Measurements from ENCODE around the gene DCP1B.
"Not testable (repeated sequence)": the region's sequence is repeated elsewhere in the genome, so short reads cannot be mapped to it uniquely, and the experiment has no call there.

DCP1B gene

DNA sequence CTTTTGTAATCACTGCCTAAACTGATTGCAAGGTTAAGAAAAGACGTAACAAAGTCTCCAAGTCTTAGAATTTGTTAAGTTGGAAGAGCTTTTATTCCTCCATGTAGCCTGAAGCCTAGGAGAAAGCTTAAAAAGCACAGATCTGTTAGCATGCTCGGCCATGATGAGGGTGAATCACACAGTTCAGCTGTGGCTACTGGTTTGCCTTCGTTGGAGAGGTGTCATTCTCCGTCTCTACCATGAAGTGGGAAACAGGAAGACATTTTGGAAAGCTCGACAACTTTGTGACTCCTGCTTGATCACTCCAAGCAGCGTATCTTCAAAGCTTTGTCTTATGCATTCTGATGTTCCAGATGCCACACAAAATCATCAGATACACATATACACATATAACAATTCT is 27.1 kb downstream of the DCP1B start:
- no peak for DNase-seq (ENCODE audit: low read depth)

DNA sequence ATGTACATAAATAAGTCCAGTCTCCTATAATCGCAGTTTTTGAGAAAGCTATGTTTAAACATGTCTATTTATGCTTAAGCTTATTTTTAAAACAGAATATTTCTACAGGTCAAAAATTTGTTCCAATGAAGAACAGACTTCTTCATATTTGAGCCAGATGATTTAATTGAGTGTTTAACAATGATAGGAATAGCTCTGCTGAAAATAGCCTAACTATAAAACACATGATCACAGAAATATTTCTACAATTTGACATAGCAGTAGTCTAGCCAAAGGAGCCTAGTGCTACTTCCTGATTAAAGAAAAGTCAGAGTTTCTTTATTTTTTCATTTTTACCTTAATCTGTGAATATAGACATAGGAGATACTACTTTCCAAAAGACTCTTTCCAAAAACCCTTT is 29.4 kb downstream of the DCP1B start:
- DNase-seq (ENCODE audit: low read depth) = no peak

DNA sequence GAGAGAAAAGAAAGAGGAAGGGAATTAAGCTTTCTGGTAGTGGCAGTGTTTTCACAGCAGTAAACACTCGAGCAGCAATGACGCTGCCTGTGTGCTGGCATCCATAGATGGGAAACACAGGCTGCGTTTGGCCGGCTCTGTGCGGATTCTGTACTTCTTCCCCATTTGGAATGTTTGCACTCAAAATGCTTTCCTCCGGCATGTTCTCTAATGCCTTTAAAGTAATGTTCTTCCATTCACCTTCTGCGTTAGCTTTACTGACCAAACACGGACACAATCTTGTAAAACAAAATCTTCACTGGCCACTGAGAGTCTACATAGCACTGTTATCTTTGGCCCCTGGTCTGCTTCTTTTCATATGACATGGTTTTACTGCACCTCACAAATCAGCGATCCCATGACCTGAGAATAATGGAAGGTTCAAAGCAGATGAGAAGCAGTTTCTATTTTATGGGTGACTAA is 31.4 kb downstream of the DCP1B start:
- no peak for DNase-seq (ENCODE audit: low read depth)

DNA sequence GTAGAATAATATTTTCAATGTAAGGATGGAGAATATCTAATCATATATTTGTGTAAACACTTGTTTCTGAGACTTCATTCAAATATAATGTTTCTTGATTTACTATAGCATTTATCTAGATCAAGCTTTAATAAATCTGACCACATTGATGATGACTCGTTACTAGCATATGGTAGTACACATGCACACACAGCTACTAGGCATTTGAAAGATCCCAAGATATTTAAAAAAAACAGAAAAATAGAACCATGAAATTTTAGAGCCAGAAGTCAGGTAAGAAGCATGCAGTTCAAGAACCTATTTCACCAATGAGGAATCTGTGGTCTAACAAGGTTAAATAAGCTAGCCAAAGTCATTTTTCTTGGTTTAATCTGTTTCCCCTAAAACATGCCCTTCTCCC is 32.0 kb downstream of the DCP1B start:
- no peak for DNase-seq (ENCODE audit: low read depth)

DNA sequence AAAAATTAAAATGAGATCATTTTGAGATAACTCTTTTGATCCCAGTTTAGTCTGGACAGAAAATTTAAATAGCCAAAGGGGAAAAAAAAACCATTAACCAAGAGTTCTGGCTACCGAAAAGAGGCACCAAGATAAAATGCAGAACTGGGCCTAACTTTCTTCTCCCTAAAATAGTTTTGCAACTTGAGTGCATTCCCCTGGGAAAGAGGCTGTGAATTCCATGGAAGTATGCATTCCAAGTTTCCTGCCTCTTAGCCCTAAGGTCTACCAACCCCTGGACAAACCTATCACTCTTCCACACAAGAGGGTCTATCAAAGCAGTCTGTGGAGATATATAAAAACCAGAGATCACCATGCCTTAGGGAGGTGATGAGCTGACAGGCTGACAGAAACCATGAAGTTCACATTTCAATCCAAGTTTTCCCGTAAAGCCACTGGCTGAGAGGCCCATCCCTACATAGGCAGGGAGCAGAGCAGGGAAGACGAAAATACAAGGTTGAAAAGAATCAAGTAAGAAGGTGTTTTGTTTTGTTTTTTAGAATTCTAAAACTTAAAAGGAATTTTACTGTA is 33.8 kb downstream of the DCP1B start:
- DNase-seq (ENCODE audit: low read depth) = no peak

DNA sequence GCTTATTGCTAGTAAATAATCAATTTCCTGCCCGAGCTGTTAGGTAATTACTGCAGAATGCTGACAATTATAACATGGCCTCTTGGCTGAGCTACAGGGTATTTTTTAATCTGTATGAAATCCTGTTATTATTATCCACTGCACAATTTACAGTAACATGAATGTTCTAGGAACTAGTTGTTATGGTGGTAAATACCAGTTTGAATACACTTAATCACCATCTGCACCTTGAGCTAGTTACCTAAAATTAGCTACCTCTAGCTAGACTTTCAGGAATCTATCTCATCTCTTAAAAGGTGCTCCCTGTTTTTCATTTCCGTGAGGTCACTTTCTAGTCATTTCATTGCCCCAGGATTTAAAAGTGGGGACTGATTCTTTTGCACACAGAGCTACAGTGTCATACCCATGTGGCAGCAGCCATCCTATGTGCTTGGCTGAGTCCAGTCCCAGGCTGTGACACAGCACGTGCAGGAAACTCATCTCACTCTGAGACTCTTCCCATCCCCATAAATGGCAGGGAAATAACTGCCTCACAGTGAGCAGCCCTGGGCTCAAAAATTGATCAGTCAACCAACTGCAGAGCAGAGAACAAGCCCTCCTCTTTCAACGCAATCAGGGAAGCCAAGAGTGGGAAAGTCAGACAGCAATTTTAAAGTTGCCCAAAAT is 37.6 kb downstream of the DCP1B start:
- no peak for DNase-seq (ENCODE audit: low read depth)

DNA sequence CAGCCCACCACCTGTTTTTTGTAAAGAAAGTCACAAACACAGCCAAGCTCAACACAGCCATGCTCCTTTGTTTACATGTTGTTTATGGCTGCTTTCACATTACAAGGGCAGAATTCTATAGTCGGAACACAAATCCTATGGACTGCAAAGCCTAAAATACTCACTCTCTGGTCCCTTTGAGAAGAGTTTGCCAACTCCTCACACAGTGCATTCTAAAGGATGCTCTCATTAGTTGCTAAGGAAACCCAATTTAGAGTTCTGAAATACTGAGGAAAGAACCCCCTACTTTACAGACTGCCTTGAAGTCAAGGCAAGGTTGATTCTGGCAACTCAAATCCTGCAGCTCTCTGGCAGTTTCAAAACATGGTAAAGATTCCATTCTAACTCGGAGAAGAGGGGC is 38.3 kb downstream of the DCP1B start:
- no peak for DNase-seq (ENCODE audit: low read depth)

DNA sequence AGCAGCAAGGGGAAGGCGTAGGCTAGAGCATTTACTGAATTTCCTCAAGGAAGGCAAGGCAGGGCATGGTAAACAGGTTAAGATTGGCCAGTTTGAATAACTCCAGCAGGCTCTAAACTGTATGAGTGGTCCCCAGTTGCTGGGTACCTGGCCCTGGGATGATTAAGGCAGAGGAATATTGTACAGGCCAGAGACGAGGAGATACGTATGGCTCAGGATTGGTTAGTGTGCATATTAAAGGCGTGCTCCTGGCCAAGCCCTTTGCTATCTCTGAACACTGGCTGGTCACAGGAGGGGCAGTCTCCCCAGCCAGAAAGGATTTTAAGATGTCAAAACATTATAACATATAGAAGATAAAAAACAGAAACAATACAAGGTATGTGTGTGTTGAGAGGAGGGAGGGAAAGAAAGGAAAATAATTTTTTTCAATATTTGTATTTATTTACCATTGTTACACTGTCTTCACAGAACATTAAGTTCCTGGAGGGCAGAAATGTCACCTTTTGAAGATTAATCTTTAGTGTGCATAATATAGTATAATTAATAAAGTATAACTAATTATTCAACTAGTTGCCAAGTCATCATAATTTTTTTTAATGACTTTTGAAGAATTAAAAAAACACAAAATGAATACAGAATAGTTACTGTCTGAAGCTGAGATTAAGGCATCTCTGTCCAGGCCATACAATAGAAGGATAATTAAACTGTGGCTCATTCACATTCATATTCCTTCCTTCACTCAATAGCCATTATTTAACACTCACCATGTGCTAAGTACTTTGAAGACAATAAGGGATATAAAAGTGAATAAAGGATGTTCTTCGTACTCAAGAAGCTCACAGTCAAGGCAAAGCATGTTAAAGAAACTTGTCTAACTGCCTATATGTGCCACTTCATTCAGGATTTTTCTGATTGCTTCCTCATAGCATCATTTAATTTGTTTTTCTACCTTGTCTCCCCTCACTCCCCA is 41.9 kb downstream of the DCP1B start:
- no peak for DNase-seq (ENCODE audit: low read depth)

DNA sequence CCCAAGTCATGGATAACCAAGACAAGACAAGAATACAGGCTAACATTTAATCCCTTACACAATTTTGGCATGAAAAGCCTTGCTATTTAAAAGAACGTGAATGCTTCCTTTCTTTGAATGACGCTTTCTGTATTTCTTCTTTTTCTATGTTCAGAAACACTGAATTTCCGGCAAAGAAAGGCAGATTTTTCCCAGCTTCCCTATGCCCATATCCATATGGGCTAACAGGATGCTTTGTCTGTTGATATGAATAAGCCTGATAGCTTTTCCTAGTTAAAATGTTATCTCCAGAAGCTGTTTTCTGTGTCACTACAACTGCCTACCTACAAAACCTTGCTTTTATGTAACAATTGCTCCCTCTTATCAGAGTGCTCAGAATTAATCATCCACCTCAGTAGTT is 47.5 kb downstream of the DCP1B start:
- DNase-seq (ENCODE audit: low read depth) = no peak

DNA sequence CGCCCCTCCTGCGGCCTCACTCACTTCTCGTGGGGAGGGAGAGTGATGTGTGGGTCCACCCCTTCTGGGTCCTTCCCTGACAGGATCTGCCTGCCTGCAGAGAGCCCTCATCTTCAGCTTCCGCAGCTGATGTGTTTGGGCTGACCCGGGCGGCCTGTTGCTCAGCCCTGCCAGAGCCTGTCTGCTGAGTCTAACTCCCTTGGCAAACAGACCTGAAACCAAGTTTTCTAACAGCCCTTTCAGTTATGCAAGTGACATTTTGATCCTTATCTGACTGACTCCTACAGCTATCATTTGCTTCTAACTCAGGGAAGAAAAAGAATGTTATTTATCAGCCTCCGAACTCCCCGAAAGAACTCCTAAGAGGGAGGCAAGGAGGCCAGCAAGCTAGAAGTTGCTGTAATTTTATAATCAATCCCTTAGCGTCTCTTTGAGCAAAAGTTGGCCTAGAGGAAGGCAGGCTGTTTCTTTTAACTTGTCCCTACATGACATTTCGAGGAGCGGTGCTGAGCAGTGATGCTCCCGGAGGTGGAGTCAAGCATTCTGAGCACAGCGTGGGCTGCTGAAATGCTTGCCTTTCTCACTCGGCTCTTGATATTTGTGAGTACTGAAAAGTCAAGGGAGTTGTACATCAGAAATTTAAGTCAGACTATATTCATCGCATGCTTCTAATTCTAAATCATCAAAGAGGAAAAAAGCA is 54.3 kb downstream of the DCP1B start:
- DNase-seq (ENCODE audit: low read depth) = no peak

DNA sequence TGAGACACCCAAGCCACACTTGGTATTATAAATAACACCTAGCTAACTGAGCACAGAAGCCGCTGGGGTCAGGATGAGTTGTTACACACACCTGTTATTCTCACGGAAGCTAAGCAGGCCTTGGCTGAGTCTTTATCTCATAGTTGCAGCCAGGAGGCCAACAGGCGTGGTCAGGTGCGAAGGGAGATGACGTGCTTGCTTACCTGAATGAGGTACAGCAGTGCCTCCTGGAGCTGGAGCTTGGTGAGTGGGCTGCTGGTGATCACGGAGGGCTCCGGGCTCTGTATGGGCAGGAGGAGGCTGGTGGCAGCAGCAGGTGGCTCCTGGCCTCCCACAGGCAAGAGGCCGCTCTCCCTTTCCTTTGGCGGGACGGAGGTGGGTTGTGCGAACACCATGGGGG is 55.4 kb downstream of the DCP1B start:
- no peak for DNase-seq (ENCODE audit: low read depth)

DNA sequence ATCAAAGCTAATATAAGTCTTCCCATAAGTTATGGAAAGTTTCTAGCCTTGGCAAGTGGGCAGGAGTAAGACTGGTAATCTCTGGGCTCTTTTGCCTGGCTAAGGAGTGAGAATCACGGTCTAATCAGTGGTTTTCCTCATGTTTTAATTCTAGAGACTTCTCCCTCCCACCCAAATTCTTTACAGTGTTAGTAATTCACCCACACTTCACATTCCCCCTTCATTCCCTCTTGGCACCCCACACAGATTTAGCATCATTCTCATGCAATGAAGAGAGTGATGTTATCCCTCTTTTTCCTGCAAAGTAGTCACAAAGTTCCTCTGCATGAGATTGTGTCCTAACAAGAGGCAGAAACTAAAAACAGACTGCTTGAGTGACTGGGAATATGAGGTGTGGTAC is 57.2 kb downstream of the DCP1B start:
- DNase-seq (ENCODE audit: low read depth) = peak; percentile 55

DNA sequence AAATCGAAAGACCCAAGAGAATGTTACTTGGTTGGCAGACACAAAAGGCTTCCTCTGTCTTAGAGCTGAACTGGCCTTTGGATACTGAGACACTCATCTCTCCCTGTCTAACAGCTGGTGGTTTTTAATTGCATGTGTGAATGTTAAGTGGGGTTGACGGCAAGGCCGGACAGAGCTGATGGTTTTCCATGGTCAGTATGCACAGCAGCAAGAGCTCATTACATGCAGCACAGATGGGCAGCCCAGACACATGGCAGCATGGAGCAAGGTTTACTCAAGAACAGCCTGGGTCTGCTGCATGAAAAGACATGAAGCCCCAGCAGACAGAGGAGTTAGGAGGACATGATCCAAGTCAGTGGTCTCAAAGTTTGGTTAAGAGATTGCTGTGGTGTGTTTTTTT is 58.0 kb downstream of the DCP1B start:
- DNase-seq (ENCODE audit: low read depth) = no peak

DNA sequence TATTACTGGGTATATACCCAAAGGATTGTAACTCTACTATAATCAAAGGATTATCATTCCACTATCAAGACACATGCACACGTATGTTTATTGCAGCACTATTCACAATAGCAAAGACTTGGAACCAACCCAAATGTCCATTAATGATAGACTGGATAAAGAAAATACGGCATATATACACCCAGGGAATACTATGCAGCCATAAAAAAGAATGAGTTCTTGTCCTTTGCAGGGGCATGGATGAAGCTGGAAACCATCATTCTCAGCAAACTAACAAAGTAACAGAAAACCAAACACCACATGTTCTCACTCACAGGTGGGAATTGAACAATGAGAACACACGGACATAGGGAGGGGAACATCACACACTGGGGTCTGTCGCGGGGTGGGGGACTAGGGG is 58.8 kb downstream of the DCP1B start:
- DNase-seq (ENCODE audit: low read depth) = not testable (repeated sequence)

DNA sequence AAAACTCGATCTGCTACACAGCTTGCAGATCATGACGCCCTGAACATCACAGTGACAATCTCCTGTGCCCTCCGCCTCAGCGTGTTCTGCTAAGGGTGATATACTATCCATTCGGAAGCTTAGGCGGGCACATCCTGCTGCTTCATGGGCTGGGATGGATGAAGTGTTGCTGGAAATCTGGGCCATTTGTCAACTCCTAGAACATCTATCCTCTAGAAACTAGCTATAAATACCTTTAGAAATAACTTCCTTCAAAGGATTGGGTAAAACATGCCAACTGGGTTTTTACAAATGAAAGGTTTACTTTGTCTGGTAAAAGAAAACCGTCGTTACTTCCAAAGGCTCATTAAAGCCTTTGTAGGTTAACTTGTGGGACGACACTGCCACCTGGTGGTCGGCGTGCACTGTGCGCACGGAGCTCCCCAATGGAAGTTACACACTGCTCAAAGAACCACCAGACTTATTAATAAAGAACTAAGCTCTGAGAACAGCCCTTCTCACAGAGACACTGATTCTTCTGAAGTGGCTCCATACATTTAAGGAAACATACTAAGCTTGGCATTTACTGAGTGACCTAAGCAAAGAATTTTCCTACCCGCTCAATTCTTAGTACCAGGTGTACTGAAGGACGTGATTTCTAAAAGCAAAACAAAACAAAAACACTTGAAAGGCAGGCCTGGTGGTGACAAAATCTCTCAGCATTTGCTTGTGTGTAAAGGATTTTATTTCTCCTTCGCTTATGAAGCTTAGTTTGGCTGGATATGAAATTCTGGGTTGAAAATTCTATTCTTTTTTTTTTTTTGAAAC is 64.3 kb downstream of the DCP1B start:
- DNase-seq (ENCODE audit: low read depth) = no peak

DNA sequence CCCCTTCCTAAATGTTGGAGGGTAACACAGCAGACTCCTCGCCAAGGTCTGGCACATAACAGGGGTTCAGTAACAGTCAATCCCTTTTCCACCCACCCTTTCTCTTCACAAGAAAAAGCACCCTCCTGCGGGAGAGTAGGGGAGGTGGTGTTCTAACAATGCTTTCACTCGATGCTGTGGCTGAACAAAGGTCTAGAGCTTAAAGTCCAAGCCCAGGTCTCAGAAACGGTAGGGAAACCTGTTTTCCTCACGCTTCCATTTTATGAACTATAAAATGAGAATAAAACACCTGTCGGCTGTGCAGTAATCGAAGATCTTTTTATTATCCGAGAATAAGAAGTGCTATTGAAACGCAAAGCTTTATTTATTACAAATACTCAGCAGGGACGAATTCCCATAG is 64.9 kb downstream of the DCP1B start:
- DNase-seq (ENCODE audit: low read depth) = no peak

DNA sequence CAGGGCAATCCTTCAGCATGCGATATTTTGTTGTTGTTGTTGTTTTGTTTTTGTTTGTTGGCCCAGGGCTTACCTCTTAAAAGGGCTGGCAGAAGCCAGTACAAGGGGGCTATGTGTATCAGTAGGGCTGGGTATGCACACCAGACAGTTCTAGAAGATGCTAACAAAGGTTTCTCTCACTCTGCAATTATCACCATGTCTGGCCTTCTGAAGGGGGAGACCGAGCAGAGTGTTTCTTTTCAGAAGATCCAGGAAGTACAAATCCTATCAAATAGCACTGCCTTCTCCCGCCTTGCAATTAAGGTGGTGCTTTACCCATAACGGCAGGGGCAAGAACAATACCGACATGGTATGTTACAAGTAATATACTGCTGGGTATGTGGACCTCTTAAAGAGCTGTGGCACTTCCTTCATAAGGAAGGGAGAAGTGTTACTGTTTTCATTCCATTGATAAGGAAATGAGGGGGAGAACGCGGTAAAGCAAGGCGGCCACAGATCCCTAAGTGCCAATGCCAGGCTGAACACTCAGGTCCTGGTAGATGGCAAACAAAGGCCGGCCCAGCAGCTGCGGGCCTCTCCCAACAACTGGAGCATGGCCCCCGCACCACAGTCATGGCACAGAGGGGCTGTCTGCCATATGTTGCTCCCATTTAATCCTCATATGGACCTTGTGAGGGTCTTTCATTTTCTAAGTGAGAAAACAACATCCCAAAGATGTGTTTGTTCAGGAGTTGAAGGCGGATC is 66.6 kb downstream of the DCP1B start:
- no peak for DNase-seq (ENCODE audit: low read depth)

DNA sequence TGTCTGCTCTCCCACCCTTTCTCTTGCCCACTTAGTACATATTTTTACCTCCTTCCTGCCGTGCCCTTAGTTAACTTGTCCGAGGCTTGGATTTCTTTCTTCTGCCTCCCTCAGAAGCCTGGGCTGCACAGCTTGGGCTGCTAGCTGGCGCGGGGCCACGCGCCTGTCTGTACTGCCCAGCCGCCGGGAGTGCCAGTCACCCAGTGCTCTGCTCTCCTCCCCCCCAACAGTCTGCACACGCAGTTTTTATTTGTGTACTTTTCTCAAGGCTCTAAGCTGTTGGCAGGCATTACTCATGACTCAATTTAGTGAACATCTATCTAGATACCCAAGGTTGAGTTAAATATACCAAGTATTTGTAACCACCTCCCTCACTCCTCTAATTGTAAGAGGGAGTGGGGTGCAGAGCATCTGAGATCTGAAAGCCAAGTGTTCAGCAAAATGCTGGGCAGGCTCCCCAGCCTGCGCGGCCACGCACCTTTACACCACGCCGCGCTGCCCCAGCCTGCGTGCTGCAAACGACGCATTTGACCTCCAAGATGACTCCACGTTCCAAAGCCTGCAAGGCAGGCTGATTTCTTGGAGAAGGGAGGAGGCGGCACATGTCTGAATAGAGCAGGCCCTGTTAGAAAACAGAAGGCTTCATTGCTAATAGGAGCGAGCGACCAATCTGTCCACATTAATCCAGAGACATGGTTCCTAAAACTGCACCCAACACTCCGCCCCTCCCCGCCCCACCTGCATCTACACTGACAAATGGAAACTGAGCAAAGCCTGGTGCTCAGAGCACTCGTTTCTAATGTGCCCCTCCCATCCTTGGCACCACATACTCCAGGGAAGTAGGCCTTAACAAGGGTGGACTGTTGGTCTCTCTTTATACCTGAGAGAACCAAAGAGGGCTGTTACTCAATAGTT is 67.6 kb downstream of the DCP1B start:
- no peak for DNase-seq (ENCODE audit: low read depth)

DNA sequence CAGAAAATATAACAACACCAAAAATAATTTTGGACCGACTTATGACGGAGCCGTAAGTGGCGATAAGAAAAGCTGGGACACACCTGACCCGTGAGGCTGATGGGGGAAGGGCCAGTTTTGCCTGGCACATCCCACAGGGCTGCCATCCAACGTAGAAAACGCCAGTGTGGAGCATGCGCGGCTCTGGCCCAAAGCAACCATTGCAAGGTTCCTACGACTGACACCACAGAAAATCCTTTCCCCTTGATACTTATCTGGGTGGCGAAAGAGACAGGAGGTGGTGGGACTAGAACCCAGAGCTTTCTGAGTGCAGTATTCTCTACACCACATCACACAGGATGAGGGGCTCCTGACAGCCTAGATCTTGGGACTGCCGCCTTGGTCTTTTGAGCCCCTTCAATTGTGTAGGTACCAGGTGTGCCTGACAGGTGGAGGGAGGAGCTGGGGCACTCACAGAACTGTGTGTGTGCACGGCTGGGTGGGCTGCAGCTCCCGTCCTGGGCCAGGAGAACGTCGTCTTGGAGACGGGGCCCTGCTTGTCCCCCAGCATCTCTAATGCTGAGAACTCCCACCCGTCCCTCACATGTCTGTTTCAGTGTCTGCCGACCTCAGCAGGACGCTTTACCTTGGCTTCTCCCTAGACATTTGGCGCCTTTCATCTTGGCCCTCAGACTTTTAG is 68.4 kb downstream of the DCP1B start:
- no peak for DNase-seq (ENCODE audit: low read depth)
